ENCODE measurements around the gene OR8B12. TPM values are rescaled to one million over a fixed set of nuclear protein-coding genes. Genes with fewer than 3 reads are reported as not detected.

The OR8B12 gene
- total RNA-seq, 6 experiments from 2014 or later: not detected

DNA sequence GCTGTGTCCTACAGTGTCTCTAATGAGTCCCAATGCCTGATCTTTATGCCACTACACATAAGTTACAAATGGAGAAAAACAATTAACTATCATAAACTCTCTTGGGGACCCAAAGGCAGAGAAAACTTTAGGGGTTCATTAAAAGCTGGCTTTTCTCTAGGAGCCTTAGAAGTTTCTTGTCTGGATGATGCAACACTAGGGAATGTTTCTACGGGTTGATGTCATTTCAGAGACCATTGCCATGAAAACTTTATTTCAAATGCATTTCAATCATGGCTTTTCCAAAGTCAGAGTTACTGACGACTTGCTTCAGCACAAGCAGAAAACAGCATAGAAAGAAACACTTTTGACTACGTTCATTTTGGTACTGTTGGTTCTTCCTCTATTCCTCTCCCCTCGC, 8.5 kb upstream of the OR8B12 start:
- H3K4me3 ChIP-seq: no peak overlapping the region
- H3K4me1 ChIP-seq: no peaks in the 10 kb centered on the region
- H3K9me3 ChIP-seq: no peaks in the 10 kb centered on the region
- H3K36me3 ChIP-seq: no peaks in the 10 kb centered on the region
- H3K27me3 ChIP-seq: no peaks in the 10 kb centered on the region
- no peak for ATAC-seq
- intact Hi-C loops (cut with DNase I): no loop called here
- no peak overlapping the region for H3K27ac ChIP-seq
- TF ChIP-seq POLR2A (IDR thresholded peaks at IDR 0.05) (no peak), CTCF (IDR thresholded peaks at IDR 0.05) (no peak)
- no peak for DNase-seq
- WGBS (ENCODE audit: insufficient coverage, low coverage, low lambda C conversion rate, missing lambda C conversion rate): 53% methylated on average over 4 of the region's 4 CpGs

- DNase-seq: no peak
- intact Hi-C loops (cut with DNase I): no loop called here
- ATAC-seq: no peak
- no peak overlapping the region for H3K4me3 ChIP-seq
- H3K9me3 ChIP-seq: no peaks in the 10 kb centered on the region
- H3K27me3 ChIP-seq: no peaks in the 10 kb centered on the region
- no peak overlapping the region for H3K27ac ChIP-seq
- H3K36me3 ChIP-seq: no peaks in the 10 kb centered on the region
- TF ChIP-seq CTCF (IDR thresholded peaks at IDR 0.05): no peak
- no peak for TF ChIP-seq POLR2A (IDR thresholded peaks at IDR 0.05)
- H3K4me1 ChIP-seq: no peaks in the 10 kb centered on the region
- 65% methylated on average over 6 of the region's 6 CpGs for WGBS (ENCODE audit: insufficient coverage, low coverage, low lambda C conversion rate, missing lambda C conversion rate)
Observed at GRCh38 chr11:124551189-124551588, 7.7 kb upstream of the OR8B12 start.

DNA sequence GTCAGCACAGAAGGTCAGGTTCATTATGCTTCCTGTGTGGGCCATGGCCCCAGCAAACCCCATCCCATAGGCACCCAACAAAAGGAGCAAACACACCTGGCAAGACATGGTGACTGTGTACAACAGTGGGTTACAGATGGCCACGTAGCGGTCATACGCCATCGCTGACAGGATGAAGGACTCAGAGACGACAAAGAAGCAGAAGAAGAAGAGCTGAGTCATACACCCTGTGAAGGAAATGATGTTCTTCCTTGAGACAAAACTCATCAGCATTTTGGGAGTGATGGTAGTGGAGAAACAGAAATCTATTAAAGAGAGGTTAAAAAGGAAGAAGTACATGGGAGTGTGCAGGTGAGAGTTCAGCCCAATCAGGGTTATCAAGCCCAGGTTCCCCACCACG, 309 bp downstream of the OR8B12 start:
- Histone ChIP-seq H3K9me3 (no peaks in the 10 kb centered on the region), H3K27me3 (no peaks in the 10 kb centered on the region), H3K4me3 (no peak overlapping the region), H3K36me3 (no peaks in the 10 kb centered on the region), H3K27ac (no peak overlapping the region), H3K4me1 (peaks cover 0 to under 1% (median 0%) of the 10 kb centered on the region in 4 donors)
- ATAC-seq (no peak), DNase-seq (no peak)
- TF ChIP-seq POLR2A (IDR thresholded peaks at IDR 0.05): no peak
- TF ChIP-seq CTCF (IDR thresholded peaks at IDR 0.05): no peak
- intact Hi-C loops (cut with DNase I): no loop called here
- WGBS (ENCODE audit: insufficient coverage, low coverage, low lambda C conversion rate, missing lambda C conversion rate): 55% methylated on average over 5 of the region's 6 CpGs

GRCh38 chr11:124541204-124541603, 2.2 kb downstream of the OR8B12 start:
- Histone ChIP-seq H3K9me3 (no peaks in the 10 kb centered on the region), H3K4me1 (peaks cover 0 to 6% (median 0%) of the 10 kb centered on the region in 4 donors), H3K36me3 (no peaks in the 10 kb centered on the region), H3K27ac (no peak overlapping the region), H3K4me3 (no peak overlapping the region), H3K27me3 (no peaks in the 10 kb centered on the region)
- intact Hi-C loops (cut with DNase I): no loop called here
- ATAC-seq (no peak), DNase-seq (no peak)
- TF ChIP-seq POLR2A (IDR thresholded peaks at IDR 0.05) (no peak), CTCF (IDR thresholded peaks at IDR 0.05) (no peak)
- whole genome bisulfite sequencing (ENCODE audit: insufficient coverage, low coverage, low lambda C conversion rate, missing lambda C conversion rate): 44% methylated on average over 6 of the region's 6 CpGs

- H3K36me3 ChIP-seq: no peaks in the 10 kb centered on the region
- ATAC-seq (peak in 3 of 4 donors; percentile 50 to 70 (median 62)), DNase-seq (no peak)
- H3K27me3 ChIP-seq: no peaks in the 10 kb centered on the region
- TF ChIP-seq CTCF (IDR thresholded peaks at IDR 0.05) (no peak), POLR2A (IDR thresholded peaks at IDR 0.05) (no peak)
- H3K4me3 ChIP-seq: no peak overlapping the region
- H3K4me1 ChIP-seq: peaks cover 0 to 6% (median 0%) of the 10 kb centered on the region in 4 donors
- H3K9me3 ChIP-seq: no peaks in the 10 kb centered on the region
- intact Hi-C loops (cut with DNase I): no loop called here
- H3K27ac ChIP-seq: no peak overlapping the region
- 27% methylated on average over 1 of the region's 1 CpG for WGBS (ENCODE audit: insufficient coverage, low coverage, low lambda C conversion rate, missing lambda C conversion rate)
Observed at GRCh38 chr11:124538019-124538418, 5.4 kb downstream of the OR8B12 start.

All from right lobe of liver (tissue), 6 donors.